Suprapubic skin (tissue), 4 donors: ENCODE results near the gene TANGO2. TPM values are rescaled to one million over a fixed set of nuclear protein-coding genes. Genes with fewer than 3 reads are reported as not detected.

ENCODE experiments used
- DNase-seq, 2 donors: peaks; one replicate each; pipeline ENCODE4 v3.0.0-alpha.2; 2019; ENCODE audit warnings: low spot score in 2 of 2
- H3K27ac ChIP-seq: fragments of 200-600 bp; sonication (generic); one replicate; pipeline ENCODE4 v1.5.1; 2019
- H3K27me3 ChIP-seq: fragments of 200-600 bp; sonication (generic); one replicate; pipeline ENCODE4 v1.5.1; 2019
- H3K36me3 ChIP-seq: fragments of 200-600 bp; sonication (generic); one replicate; pipeline ENCODE4 v1.5.1; 2019
- H3K4me1 ChIP-seq: fragments of 200-600 bp; sonication (generic); one replicate; pipeline ENCODE4 v1.5.1; 2019
- H3K4me3 ChIP-seq: fragments of 200-600 bp; sonication (generic); one replicate; pipeline ENCODE4 v1.5.1; 2019; ENCODE audit warnings: mild to moderate bottlenecking
- H3K9me3 ChIP-seq: fragments of 200-600 bp; sonication (generic); one replicate; pipeline ENCODE4 v1.5.1; 2019
- EP300 ChIP-seq: sonication (generic); formaldehyde crosslinking; IDR thresholded peaks from one replicate; pipeline ENCODE4 v1.6.1; 2017; ENCODE audit warnings: antibody characterized with exemption
- POLR2A ChIP-seq, 2 donors: fragments of 450-650 bp; IDR thresholded peaks; one replicate each; pipeline ENCODE4 v1.6.1; 2017; ENCODE audit warnings: antibody characterized with exemption in 2 of 2, mild to moderate bottlenecking in 2 of 2, moderate library complexity in 2 of 2
- POLR2AphosphoS5 ChIP-seq, 3 donors: sonication (generic); formaldehyde crosslinking; IDR thresholded peaks; one replicate each; pipeline ENCODE4 v1.6.1; 2017; ENCODE audit warnings: antibody characterized with exemption in 3 of 3
- WGBS: methylation state at CpG from one replicate; pipeline ENCODE4 v1.1.5; 2018; 5-methylcytosine and 5-hydroxymethylcytosine counted together
- total RNA-seq, 4 donors: library from RNA; depleted of rRNA; stranded (reverse); fragments of >200 nt; gene quantifications; one replicate each; pipeline ENCODE4 v1.1.0, GENCODE V29; 2016
- TF ChIP-seq, protein P1 (sequence below), 2 donors: fragments of 200-600 bp in 1 of 2; fragments of 450-650 bp in 1 of 2; sonication (generic) in 1 of 2; IDR thresholded peaks; one replicate each; pipeline ENCODE4 v1.5.1; 2016 to 2019; ENCODE audit warnings: antibody characterized with exemption in 2 of 2, mild to moderate bottlenecking in 1 of 2, moderate library complexity in 1 of 2

The TANGO2 gene, protein sequence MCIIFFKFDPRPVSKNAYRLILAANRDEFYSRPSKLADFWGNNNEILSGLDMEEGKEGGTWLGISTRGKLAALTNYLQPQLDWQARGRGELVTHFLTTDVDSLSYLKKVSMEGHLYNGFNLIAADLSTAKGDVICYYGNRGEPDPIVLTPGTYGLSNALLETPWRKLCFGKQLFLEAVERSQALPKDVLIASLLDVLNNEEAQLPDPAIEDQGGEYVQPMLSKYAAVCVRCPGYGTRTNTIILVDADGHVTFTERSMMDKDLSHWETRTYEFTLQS
- total RNA-seq = 10 to 100 TPM; 23.1 to 31.9 (median 26.8) TPM

DNA sequence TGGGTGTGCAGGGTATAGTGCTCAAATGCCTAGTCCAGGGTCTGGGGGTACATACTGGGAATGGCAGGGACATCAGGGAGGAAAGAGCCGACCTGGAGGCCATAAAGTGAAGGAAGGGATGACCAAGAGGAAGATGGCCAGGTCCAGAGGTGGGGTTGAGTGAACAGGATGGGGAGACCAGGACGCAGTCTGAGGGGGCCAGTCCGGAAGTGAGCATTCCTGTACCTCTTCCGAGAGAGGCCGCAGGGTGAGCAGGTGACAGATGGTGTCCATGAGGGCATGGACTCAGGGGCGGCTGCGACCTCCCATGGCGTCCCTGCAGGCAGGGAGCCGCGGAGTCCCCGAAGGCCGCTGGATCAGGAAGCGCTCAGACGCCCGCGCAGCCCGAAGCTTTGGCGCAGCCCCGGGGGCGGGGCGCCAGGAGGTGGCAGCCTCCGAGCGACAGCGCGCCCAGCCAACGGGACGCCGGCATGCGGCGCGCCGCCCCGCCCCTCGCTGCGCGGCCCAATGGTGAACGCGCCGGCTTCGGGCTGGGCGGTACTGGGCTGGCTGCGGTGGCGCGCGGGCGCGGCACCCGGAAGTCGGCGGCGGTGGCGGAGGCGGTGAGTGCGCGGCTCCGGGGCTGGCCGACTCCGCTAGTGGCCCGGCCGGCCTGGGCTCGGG is at the start of gene TANGO2:
TSS of gene TANGO2 (plus strand) at position 578 of the 663 bp plus-strand sequence. CDS start 15,689 bp downstream, outside the sequence.
- H3K9me3 ChIP-seq = no peaks in the 10 kb centered on the region
- peak within 1 kb of the TSS; percentile 89 for H3K27ac ChIP-seq
- H3K36me3 ChIP-seq = peaks cover 6% of the 10 kb centered on the region
- H3K4me1 ChIP-seq = peaks cover 44% of the 10 kb centered on the region
- 1% methylated on average over 5 of the region's 61 CpGs for WGBS
- DNase-seq = peak; percentile 89 to 92
- peak; percentile 60 to 89 for TF ChIP-seq POLR2A (IDR thresholded peaks at IDR 0.05)
- TF ChIP-seq POLR2AphosphoS5 (IDR thresholded peaks at IDR 0.05) = no peak
- no peak for TF ChIP-seq EP300
- TF ChIP-seq, protein P1, sequence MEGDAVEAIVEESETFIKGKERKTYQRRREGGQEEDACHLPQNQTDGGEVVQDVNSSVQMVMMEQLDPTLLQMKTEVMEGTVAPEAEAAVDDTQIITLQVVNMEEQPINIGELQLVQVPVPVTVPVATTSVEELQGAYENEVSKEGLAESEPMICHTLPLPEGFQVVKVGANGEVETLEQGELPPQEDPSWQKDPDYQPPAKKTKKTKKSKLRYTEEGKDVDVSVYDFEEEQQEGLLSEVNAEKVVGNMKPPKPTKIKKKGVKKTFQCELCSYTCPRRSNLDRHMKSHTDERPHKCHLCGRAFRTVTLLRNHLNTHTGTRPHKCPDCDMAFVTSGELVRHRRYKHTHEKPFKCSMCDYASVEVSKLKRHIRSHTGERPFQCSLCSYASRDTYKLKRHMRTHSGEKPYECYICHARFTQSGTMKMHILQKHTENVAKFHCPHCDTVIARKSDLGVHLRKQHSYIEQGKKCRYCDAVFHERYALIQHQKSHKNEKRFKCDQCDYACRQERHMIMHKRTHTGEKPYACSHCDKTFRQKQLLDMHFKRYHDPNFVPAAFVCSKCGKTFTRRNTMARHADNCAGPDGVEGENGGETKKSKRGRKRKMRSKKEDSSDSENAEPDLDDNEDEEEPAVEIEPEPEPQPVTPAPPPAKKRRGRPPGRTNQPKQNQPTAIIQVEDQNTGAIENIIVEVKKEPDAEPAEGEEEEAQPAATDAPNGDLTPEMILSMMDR (IDR thresholded peaks at IDR 0.05) = no peak
- H3K27me3 ChIP-seq = no peaks in the 10 kb centered on the region
- H3K4me3 ChIP-seq = peak within 1 kb of the TSS; percentile 81

DNA sequence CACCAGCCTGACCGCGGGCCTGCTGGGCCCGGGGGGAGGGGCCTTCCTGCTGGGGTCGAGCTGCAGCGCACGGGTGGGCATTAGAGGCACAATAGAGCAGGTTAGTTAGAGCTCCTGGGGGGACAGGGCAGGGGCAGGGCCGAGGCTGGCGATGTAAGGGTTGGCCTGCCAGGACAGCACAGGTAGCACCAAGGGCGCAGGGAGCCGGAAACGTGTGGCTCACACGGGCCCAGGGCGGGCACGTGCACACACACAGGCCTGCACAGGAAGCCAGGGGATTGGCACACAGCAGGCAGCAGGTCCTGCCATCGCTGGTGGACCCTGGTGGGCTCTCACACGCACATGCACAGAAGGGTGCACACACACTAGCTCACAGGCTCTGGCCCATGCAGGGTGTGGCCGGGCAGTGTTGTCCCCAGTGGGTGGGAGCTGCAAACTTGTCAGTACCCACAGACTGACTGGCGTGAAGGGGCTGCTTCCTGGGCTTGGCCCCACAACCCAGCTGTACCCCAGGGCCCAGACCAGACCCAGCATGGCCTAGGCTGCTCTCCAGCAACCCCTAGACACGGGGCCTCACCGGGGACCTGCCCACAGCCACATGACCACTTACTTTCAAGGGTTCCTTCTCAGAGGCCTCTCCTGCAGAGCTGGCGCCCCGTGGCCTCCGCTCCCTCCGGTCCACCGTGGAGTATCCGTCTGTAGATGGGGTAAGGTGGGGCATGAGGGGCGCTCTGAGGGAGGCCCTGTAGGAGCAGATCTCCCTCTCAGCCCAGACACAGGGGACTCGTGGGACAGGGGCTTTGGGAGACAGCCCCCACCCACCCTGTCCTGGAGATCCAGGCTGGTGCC is 49.4 kb upstream of the TANGO2 start:
- H3K4me1 ChIP-seq = peaks cover 19% of the 10 kb centered on the region
- whole genome bisulfite sequencing = 76% methylated on average over 12 of the region's 28 CpGs
- no peaks in the 10 kb centered on the region for H3K27me3 ChIP-seq
- no peak for DNase-seq
- no peaks in the 10 kb centered on the region for H3K9me3 ChIP-seq
- no peak overlapping the region for H3K4me3 ChIP-seq
- peaks cover 60% of the 10 kb centered on the region for H3K36me3 ChIP-seq
- no peak overlapping the region for H3K27ac ChIP-seq
- TF ChIP-seq POLR2AphosphoS5 (IDR thresholded peaks at IDR 0.05) = no peak
- TF ChIP-seq EP300 = no peak
- TF ChIP-seq, protein P1 (IDR thresholded peaks at IDR 0.05) = no peak
- no peak for TF ChIP-seq POLR2A (IDR thresholded peaks at IDR 0.05)

DNA sequence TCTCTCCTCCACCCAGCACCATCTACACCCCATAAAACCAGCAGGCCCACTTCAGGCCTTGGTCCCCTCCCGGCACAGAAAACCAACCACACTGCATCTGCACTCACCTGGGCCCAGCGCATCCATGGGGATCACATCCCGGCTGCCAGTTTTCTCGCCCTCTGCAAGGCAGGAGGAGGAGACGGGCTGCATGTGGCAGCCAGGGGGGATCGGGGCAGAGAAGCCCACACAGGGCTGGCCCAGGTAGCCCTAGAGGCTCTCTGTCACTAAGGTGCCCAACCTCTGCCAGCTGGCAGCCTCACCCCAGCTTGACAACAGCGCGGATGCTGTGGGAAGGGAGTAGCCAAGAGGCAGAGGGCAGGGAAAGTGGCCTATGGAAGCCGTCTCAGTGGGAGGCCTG is 48.7 kb upstream of the TANGO2 start:
- H3K27me3 ChIP-seq = no peaks in the 10 kb centered on the region
- peaks cover 53% of the 10 kb centered on the region for H3K36me3 ChIP-seq
- DNase-seq = no peak
- TF ChIP-seq POLR2A (IDR thresholded peaks at IDR 0.05) (no peak), POLR2AphosphoS5 (IDR thresholded peaks at IDR 0.05) (no peak), EP300 (no peak)
- TF ChIP-seq, protein P1 (IDR thresholded peaks at IDR 0.05) = no peak
- H3K4me3 ChIP-seq = no peak overlapping the region
- H3K27ac ChIP-seq = no peak overlapping the region
- H3K9me3 ChIP-seq = no peaks in the 10 kb centered on the region
- peaks cover 19% of the 10 kb centered on the region for H3K4me1 ChIP-seq
- 86% methylated on average over 5 of the region's 9 CpGs for WGBS

DNA sequence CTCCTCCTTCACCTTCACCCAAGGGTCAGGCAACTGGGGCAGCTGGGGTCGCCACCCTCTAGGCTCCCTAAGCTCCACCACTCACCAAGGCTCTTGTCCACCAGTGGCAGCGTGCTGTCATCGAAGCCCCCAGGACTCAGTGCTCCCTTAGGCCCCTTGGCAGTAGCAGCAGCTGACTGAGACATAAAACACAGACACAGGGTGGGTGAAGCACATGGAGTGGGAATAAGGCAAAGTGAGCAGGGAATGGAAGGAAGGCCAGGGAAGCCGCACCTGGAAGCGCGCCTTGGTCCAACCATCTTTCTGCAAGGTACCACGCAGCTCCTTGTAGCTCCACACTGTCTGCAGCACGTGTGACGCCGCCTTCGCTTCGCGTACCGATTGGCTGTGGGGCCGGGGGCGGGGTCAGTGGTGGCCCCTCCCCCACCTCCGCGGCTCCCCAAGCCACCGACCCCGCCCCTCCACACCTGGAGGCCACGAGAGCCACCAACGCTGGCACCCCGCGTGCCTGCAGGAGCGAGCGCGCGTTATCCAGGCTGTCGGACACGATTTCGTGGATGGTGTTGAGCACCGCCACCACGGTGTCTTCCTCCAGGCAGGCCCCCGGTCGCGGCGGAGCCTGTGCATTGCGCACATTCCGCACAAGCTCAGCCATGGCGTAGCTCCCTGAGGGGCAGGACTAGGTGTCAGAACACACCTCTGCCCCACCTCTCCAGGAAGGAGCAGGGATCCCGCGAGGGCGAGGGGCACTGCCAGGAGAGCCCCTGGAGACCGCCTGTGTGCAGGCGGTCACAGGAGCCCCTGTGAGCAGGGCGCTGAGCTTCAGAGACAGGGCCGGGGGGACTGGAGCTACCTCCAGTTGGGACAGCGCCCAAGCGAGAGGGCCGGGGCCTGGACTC is 48.0 kb upstream of the TANGO2 start:
- Histone ChIP-seq H3K4me1 (peaks cover 19% of the 10 kb centered on the region), H3K9me3 (no peaks in the 10 kb centered on the region), H3K27ac (no peak overlapping the region), H3K27me3 (no peaks in the 10 kb centered on the region), H3K36me3 (peaks cover 49% of the 10 kb centered on the region), H3K4me3 (no peak overlapping the region)
- WGBS = 95% methylated on average over 27 of the region's 50 CpGs
- TF ChIP-seq POLR2AphosphoS5 (IDR thresholded peaks at IDR 0.05) = no peak
- TF ChIP-seq POLR2A (IDR thresholded peaks at IDR 0.05) = no peak
- DNase-seq = no peak
